ENCODE measurements around the gene E2F1. TPM values are rescaled to one million over a fixed set of nuclear protein-coding genes. Genes with fewer than 3 reads are reported as not detected.

E2F1 gene
- total and polyA plus RNA-seq, 4 donors, result 4.2 to 10.9 (median 8.5) TPM

DNA sequence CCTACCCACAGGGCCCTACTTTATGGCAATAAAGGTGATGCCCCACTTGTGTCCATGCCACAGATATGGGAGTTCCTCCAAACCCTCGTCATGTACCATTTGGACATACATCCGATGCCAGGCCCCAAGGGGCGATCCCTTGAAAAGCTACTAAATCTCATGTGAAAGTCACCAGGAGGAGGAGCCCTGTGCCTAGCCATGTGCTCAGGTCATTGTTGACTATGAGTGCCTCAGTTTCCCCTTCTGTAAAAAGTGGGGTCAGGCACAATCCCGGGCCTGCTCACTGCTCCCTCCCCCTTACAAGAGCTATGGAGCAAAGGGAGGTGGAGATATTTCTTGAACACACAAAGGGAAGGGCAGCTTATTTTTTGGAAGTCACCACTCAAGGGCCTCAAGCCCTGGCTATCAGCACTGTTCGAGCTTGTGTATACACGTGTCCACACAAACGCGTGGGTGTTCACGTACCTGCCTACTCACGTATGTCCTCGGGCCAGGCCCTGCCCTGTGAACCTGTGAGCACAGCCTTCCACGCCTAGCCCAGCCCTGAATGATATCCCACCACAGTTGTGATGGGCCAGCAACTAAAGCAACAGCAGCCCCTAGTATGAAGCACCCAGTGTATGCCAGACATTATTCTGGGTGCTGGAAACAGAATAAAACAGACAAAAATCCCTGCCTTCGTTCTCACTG is 17.6 kb downstream of the E2F1 start:
- Histone ChIP-seq H3K36me3 (ENCODE audit: control insufficient read depth in 4 of 4, insufficient read depth in 4 of 4, low read length in 4 of 4) (peaks cover 0 to 6% (median 4%) of the 10 kb centered on the region in 4 donors), H3K9me3 (ENCODE audit: control insufficient read depth in 4 of 4, insufficient read depth in 3 of 4, low read length in 3 of 4) (no peaks in the 10 kb centered on the region), H3K9ac (ENCODE audit: insufficient read depth in 1 of 2, low read length in 2 of 2) (no peak overlapping the region), H3K27me3 (ENCODE audit: control insufficient read depth in 3 of 3, insufficient read depth in 3 of 3, low read length in 2 of 3) (no peaks in the 10 kb centered on the region), H3K4me3 (no peak overlapping the region), H3K4me1 (ENCODE audit: control insufficient read depth in 5 of 5, insufficient read depth in 5 of 5, low read length in 5 of 5) (peaks cover 0 to 47% (median 18%) of the 10 kb centered on the region in 5 donors), H3K27ac (ENCODE audit: low read depth in 1 of 2, low read length in 1 of 2) (no peak overlapping the region)
- 79 to 87% methylated on average over 13 of the region's 13 CpGs for WGBS, 2 donors
- ATAC-seq (ENCODE audit: insufficient read depth, low FRiP score), result no peak
- TF ChIP-seq, protein P1, sequence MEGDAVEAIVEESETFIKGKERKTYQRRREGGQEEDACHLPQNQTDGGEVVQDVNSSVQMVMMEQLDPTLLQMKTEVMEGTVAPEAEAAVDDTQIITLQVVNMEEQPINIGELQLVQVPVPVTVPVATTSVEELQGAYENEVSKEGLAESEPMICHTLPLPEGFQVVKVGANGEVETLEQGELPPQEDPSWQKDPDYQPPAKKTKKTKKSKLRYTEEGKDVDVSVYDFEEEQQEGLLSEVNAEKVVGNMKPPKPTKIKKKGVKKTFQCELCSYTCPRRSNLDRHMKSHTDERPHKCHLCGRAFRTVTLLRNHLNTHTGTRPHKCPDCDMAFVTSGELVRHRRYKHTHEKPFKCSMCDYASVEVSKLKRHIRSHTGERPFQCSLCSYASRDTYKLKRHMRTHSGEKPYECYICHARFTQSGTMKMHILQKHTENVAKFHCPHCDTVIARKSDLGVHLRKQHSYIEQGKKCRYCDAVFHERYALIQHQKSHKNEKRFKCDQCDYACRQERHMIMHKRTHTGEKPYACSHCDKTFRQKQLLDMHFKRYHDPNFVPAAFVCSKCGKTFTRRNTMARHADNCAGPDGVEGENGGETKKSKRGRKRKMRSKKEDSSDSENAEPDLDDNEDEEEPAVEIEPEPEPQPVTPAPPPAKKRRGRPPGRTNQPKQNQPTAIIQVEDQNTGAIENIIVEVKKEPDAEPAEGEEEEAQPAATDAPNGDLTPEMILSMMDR (IDR thresholded peaks at IDR 0.05; ENCODE audit: control extremely low read depth, extremely low read depth), result no peak
- no peak for DNase-seq

DNA sequence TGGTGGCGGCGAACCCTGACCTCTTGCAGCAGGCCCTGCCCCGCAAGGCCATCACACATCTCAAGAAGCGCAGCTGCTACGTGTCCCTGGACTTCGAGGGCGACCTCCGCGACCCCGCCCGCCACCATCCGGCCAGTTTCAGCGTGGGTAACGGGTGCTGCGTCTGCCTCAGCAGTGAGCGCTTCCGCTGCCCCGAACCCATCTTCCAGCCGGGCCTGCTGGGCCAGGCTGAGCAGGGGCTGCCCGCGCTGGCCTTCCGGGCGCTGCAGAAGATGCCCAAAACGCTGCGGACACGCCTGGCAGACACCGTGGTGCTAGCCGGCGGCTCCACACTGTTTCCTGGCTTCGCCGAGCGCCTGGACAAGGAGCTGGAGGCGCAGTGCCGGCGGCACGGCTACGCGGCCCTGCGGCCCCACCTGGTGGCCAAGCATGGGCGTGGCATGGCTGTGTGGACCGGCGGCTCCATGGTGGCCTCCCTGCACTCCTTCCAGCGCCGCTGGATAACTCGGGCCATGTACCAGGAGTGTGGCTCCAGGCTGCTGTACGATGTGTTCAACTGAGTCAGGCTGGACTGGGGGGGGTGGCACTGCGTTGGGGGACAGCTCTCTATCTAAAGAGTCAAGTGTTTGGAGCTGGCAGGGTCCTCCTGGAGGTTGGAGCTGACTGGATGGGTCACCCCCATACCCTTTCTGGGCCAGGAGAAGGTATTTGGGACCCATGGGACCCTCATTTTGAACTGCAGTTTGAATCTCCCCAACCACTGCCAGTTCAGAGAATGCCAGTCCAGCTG is 18.3 kb downstream of the E2F1 start:
- Histone ChIP-seq H3K4me1 (ENCODE audit: control insufficient read depth in 5 of 5, insufficient read depth in 5 of 5, low read length in 5 of 5) (peaks cover 0 to 42% (median 15%) of the 10 kb centered on the region in 5 donors), H3K27me3 (ENCODE audit: control insufficient read depth in 3 of 3, insufficient read depth in 3 of 3, low read length in 2 of 3) (no peaks in the 10 kb centered on the region), H3K27ac (ENCODE audit: low read depth in 1 of 2, low read length in 1 of 2) (peak overlapping the region; percentile 30 to 33), H3K4me3 (peak overlapping the region; percentile 30), H3K9ac (ENCODE audit: insufficient read depth in 1 of 2, low read length in 2 of 2) (no peak overlapping the region), H3K36me3 (ENCODE audit: control insufficient read depth in 4 of 4, insufficient read depth in 4 of 4, low read length in 4 of 4) (peaks cover 0 to 6% (median 4%) of the 10 kb centered on the region in 4 donors), H3K9me3 (ENCODE audit: control insufficient read depth in 4 of 4, insufficient read depth in 3 of 4, low read length in 3 of 4) (no peaks in the 10 kb centered on the region)
- TF ChIP-seq, protein P1 (IDR thresholded peaks at IDR 0.05; ENCODE audit: control extremely low read depth, extremely low read depth), result peak; percentile 93
- peak; percentile 42 for ATAC-seq (ENCODE audit: insufficient read depth, low FRiP score)
- peak; percentile 66 to 81 (median 78) for DNase-seq
- WGBS, 2 donors, result 4 to 29% methylated on average over 47 of the region's 47 CpGs

DNA sequence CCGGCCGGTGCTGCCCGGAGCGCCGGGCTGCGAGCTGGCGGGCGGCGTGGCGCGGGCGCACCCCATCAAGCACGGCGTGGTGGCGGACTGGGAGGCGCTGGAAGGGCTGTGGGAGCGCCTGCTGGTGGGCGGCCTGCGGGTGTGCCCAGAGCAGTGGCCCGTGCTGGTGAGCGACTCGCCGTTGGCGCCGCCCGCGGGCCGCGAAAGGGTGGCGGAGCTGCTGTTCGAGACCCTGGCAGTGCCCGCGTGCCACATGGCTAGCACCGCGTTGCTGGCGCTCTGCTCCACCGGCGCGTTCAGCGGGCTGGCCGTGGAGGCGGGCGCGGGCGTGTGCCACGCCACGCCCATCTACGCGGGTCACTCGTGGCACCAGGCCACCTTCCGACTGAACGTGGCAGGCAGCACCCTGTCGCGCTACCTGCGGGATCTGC is 18.9 kb downstream of the E2F1 start:
- no peak for DNase-seq
- peak overlapping the region; percentile 30 for H3K4me3 ChIP-seq
- TF ChIP-seq, protein P1 (IDR thresholded peaks at IDR 0.05; ENCODE audit: control extremely low read depth, extremely low read depth), result no peak
- H3K9me3 ChIP-seq (ENCODE audit: control insufficient read depth in 4 of 4, insufficient read depth in 3 of 4, low read length in 3 of 4), result no peaks in the 10 kb centered on the region
- H3K27ac ChIP-seq (ENCODE audit: low read depth in 1 of 2, low read length in 1 of 2), result peak overlapping the region; percentile 33 to 80
- H3K4me1 ChIP-seq (ENCODE audit: control insufficient read depth in 5 of 5, insufficient read depth in 5 of 5, low read length in 5 of 5), result peaks cover 0 to 39% (median 8%) of the 10 kb centered on the region in 5 donors
- no peak for ATAC-seq (ENCODE audit: insufficient read depth, low FRiP score)
- H3K27me3 ChIP-seq (ENCODE audit: control insufficient read depth in 3 of 3, insufficient read depth in 3 of 3, low read length in 2 of 3), result no peaks in the 10 kb centered on the region
- 4 to 30% methylated on average over 31 to 55 of the region's 55 CpGs for WGBS, 2 donors
- no peak overlapping the region for H3K9ac ChIP-seq (ENCODE audit: insufficient read depth in 1 of 2, low read length in 2 of 2)
- peaks cover 0 to 6% (median 4%) of the 10 kb centered on the region in 4 donors for H3K36me3 ChIP-seq (ENCODE audit: control insufficient read depth in 4 of 4, insufficient read depth in 4 of 4, low read length in 4 of 4)

All from lung (tissue), 12 donors.